Esophagus squamous epithelium (tissue), 4 donors: ENCODE results near the gene SUMO3.

Source experiments
- POLR2A ChIP-seq, 4 donors: fragments of 450-650 bp; IDR thresholded peaks; one replicate each; pipeline ENCODE4 v1.6.1; 2017; ENCODE audit warnings: antibody characterized with exemption in 4 of 4, mild to moderate bottlenecking in 4 of 4, moderate library complexity in 3 of 4
- TF ChIP-seq, protein P1 (sequence below), 6 experiments: fragments of 450-650 bp in 4 of 6; fragments of 200-600 bp in 2 of 6; sonication (generic) in 2 of 6; IDR thresholded peaks; one replicate each; pipeline ENCODE4 v1.5.1; 2016 to 2019; ENCODE audit warnings: antibody characterized with exemption in 6 of 6, mild to moderate bottlenecking in 4 of 6, moderate library complexity in 4 of 6

- TF ChIP-seq POLR2A (IDR thresholded peaks at IDR 0.05): no peak
- TF ChIP-seq, protein P1, sequence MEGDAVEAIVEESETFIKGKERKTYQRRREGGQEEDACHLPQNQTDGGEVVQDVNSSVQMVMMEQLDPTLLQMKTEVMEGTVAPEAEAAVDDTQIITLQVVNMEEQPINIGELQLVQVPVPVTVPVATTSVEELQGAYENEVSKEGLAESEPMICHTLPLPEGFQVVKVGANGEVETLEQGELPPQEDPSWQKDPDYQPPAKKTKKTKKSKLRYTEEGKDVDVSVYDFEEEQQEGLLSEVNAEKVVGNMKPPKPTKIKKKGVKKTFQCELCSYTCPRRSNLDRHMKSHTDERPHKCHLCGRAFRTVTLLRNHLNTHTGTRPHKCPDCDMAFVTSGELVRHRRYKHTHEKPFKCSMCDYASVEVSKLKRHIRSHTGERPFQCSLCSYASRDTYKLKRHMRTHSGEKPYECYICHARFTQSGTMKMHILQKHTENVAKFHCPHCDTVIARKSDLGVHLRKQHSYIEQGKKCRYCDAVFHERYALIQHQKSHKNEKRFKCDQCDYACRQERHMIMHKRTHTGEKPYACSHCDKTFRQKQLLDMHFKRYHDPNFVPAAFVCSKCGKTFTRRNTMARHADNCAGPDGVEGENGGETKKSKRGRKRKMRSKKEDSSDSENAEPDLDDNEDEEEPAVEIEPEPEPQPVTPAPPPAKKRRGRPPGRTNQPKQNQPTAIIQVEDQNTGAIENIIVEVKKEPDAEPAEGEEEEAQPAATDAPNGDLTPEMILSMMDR (IDR thresholded peaks at IDR 0.05): peak in 1 of 6 experiments; percentile 10
Observed at GRCh38 chr21:44793592-44794374, 24.1 kb downstream of the SUMO3 start.
